Endothelial cell of umbilical vein (primary cell): ENCODE results near the gene AGBL4. TPM values are rescaled to one million over a fixed set of nuclear protein-coding genes. Genes with fewer than 3 reads are reported as not detected.

ENCODE experiments used
- BruUV-seq: library from RNA; stranded (reverse); fragments of 400-500 nt; replicated peaks from 2 replicates; lab custom pipeline; 2021; lab: Mats Ljungman, UMichigan
- CTCF ChIA-PET: fragments of 300-600, 350-600 bp; sonication (Branson Sonifier 250); formaldehyde crosslinking; loops from one replicate; lab custom pipeline; 2021; ENCODE audit warnings: antibody characterized with exemption, inconsistent platforms; lab: Charles Lee
- POLR2A ChIA-PET: fragments of 300-600, 350-600 bp; sonication (Branson Sonifier 250); formaldehyde crosslinking; loops from one replicate; lab custom pipeline; 2021; ENCODE audit warnings: antibody characterized with exemption, inconsistent platforms; lab: Charles Lee
- DNase-seq: peaks from one replicate; pipeline ENCODE4 v3.0.0-alpha.2; 2011; ENCODE audit warnings: low read depth, low spot score
- FAIRE-seq: peaks from 2 replicates; lab custom pipeline; 2011; peaks lifted over from hg19 to GRCh38; lab: Jason Lieb, UNC
- H2AFZ ChIP-seq: 2 replicates; pipeline ENCODE4 v1.6.0; 2012; ENCODE audit warnings: low read depth, low read length, control low read depth, inconsistent platforms
- H3K27ac ChIP-seq: 2 replicates; pipeline ENCODE4 v1.5.1; 2011; ENCODE audit warnings: low read depth, mild to moderate bottlenecking, control low read depth, low read length, moderate library complexity; ENCODE audit not compliant: insufficient read depth
- H3K27me3 ChIP-seq, 2 experiments: 2 replicates each; pipeline versions ENCODE4 v1.6.0 to v1.6.1; 2011; ENCODE audit warnings: low read length in 2 of 2, mixed read lengths in 1 of 2; ENCODE audit not compliant: control insufficient read depth in 2 of 2, insufficient read depth in 2 of 2
- H3K36me3 ChIP-seq, 2 experiments: 2 replicates in 1 of 2; 3 replicates in 1 of 2; pipeline ENCODE4 v1.5.1; 2011; ENCODE audit warnings: low read length in 2 of 2, mild to moderate bottlenecking in 1 of 2, moderate library complexity in 1 of 2; ENCODE audit not compliant: control insufficient read depth in 2 of 2, insufficient read depth in 2 of 2; ENCODE audit errors: extremely low read depth in 1 of 2
- H3K4me1 ChIP-seq: 3 replicates; pipeline ENCODE4 v1.5.1; 2011; ENCODE audit warnings: mild to moderate bottlenecking, low read length; ENCODE audit not compliant: control insufficient read depth, insufficient read depth; ENCODE audit errors: extremely low read depth
- H3K4me2 ChIP-seq: 2 replicates; pipeline ENCODE4 v1.6.1; 2011; ENCODE audit warnings: low read length, control low read depth, mixed read lengths; ENCODE audit not compliant: insufficient read depth
- H3K4me3 ChIP-seq, 3 experiments: fragments of 200-600 bp in 1 of 3; sonication (generic), shearing (Covaris generic) in 1 of 3; replicated peaks in 1 of 3; 2 replicates each; pipeline ENCODE4 v1.5.1; 2011 to 2016; ENCODE audit warnings: control low read depth in 3 of 3, low read length in 3 of 3, mild to moderate bottlenecking in 2 of 3, inconsistent platforms in 1 of 3, low read depth in 1 of 3, moderate library complexity in 1 of 3; ENCODE audit not compliant: insufficient read depth in 1 of 3
- H3K79me2 ChIP-seq: 2 replicates; pipeline ENCODE4 v1.6.0; 2012; ENCODE audit warnings: low read length, inconsistent platforms; ENCODE audit not compliant: control insufficient read depth, insufficient read depth
- H3K9ac ChIP-seq: replicated peaks from 2 replicates; pipeline ENCODE3; 2011; ENCODE audit warnings: low read length, control low read depth; ENCODE audit not compliant: insufficient read depth; ENCODE audit errors: extremely low read depth
- H3K9me1 ChIP-seq: replicated peaks from 3 replicates; pipeline ENCODE4 v1.6.0; 2011; ENCODE audit warnings: mild to moderate bottlenecking, low read length; ENCODE audit not compliant: control insufficient read depth, insufficient read depth; ENCODE audit errors: extremely low read depth
- H3K9me3 ChIP-seq: replicated peaks from 2 replicates; pipeline ENCODE4 v1.5.1; 2012; ENCODE audit warnings: low read length, inconsistent platforms; ENCODE audit not compliant: control insufficient read depth, insufficient read depth
- H4K20me1 ChIP-seq: replicated peaks from 2 replicates; pipeline ENCODE3; 2011; ENCODE audit warnings: mild to moderate bottlenecking, low read length; ENCODE audit not compliant: control insufficient read depth, insufficient read depth; ENCODE audit errors: extremely low read depth
- CTCF ChIP-seq, 2 donors: IDR thresholded peaks; 1 replicate in 1 of 2; 2 replicates in 1 of 2; pipeline ENCODE4 v1.5.1; 2011; ENCODE audit warnings: low read length in 2 of 2, mild to moderate bottlenecking in 2 of 2, moderate library complexity in 2 of 2, control low read depth in 1 of 2, inconsistent platforms in 1 of 2, low read depth in 1 of 2; ENCODE audit not compliant: insufficient read depth in 1 of 2; ENCODE audit errors: extremely low read depth in 1 of 2
- EZH2 ChIP-seq: IDR thresholded peaks from 2 replicates; pipeline ENCODE4 v1.6.1; 2012; ENCODE audit warnings: borderline replicate concordance, low read depth, mild to moderate bottlenecking, moderate library complexity, low read length, inconsistent platforms; ENCODE audit not compliant: severe bottlenecking
- FOS ChIP-seq: IDR thresholded peaks from 2 replicates; pipeline ENCODE4 v1.6.1; 2011; ENCODE audit warnings: mild to moderate bottlenecking, low read length, moderate library complexity, borderline replicate concordance; ENCODE audit not compliant: insufficient read depth
- GATA2 ChIP-seq: IDR thresholded peaks from 2 replicates; pipeline ENCODE4 v1.7.0; 2011; ENCODE audit warnings: low read depth, mild to moderate bottlenecking, moderate library complexity, mixed read lengths, low read length; ENCODE audit not compliant: insufficient read length, insufficient read depth
- JUN ChIP-seq: IDR thresholded peaks from 2 replicates; pipeline ENCODE4 v1.6.1; 2011; ENCODE audit warnings: borderline replicate concordance, low read depth; ENCODE audit not compliant: insufficient read length, insufficient read depth
- MYC ChIP-seq: IDR thresholded peaks from one replicate; pipeline ENCODE4 v1.6.1; 2011; ENCODE audit warnings: mild to moderate bottlenecking, low read depth, low read length
- POLR2A ChIP-seq: IDR thresholded peaks from 2 replicates; pipeline ENCODE4 v1.6.1; 2012; ENCODE audit warnings: low read depth, mild to moderate bottlenecking, control low read depth, low read length
- POLR2AphosphoS5 ChIP-seq: IDR thresholded peaks from 2 replicates; pipeline ENCODE4 v1.6.1; 2012; ENCODE audit warnings: low read depth, mild to moderate bottlenecking, control low read depth, low read length, moderate library complexity; ENCODE audit not compliant: insufficient read depth
- dilution Hi-C: fragments of 300-500 bp; cut with MboI; formaldehyde crosslinking; loops from one replicate; pipeline ENCODE4 v1.15.0; 2019; ENCODE audit warnings: low sequenced_read_pairs; ENCODE audit not compliant: extremely low pct_ligation_motif_present
- intact Hi-C: fragments of 100-400 bp; cut with micrococcal nuclease; formaldehyde crosslinking; loops from one replicate; pipeline ENCODE4 v1.10.0; 2022
- polyA plus RNA-seq, 4 experiments: library from polyadenylated mRNA; depleted of rRNA in 3 of 4; stranded (reverse) in 3 of 4; unstranded in 1 of 4; fragments of >200 nt; gene quantifications; 2 replicates each; pipeline versions ENCODE4 v1.2.1 to v1.2.3, GENCODE V29; 2011 to 2012; ENCODE audit warnings: missing spikeins in 1 of 4
- total RNA-seq: library from RNA; stranded (reverse); gene quantifications from 2 replicates; pipeline ENCODE4 v1.2.3, GENCODE V29; 2021
- TF ChIP-seq, protein P1 (sequence below): IDR thresholded peaks from 2 replicates; pipeline ENCODE4 v1.6.1; 2011; ENCODE audit not compliant: insufficient read depth, insufficient read length

Gene AGBL4
- total and polyA plus RNA-seq, 2 donors (not counting 3 experiments of a cell fraction or from before 2014, with no cell fraction given) = not detected

DNA sequence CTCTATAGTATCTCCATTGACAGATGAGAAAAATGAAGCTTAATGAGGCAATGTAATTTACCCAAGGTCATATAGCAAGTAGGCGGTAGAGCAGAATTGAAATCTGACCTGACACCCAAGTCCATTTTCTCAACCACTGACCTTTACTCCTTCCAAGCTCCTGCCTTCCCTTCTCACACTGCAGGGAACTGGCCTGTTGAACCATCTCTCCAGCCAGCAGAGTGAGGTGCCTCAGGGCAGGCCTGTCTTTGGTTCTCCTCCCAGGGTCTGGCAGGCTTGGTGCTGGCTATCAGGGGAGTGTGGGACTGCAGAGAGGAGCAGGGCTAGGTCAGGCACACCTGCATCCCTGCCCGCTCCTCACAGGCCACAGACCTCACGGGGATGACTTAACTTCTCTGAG, 1373.9 kb downstream of the AGBL4 start:
- ChIA-PET POLR2A (no interaction called here), CTCF (no interaction called here)
- intact Hi-C loops (no loop called here), dilution Hi-C loops (no loop called here)
- no peak for TF ChIP-seq CTCF (IDR thresholded peaks at IDR 0.05; ENCODE audit: extremely low read depth in 1 of 2, insufficient read depth in 1 of 2, low read depth in 1 of 2, low read length in 2 of 2)
- TF ChIP-seq, protein P1, sequence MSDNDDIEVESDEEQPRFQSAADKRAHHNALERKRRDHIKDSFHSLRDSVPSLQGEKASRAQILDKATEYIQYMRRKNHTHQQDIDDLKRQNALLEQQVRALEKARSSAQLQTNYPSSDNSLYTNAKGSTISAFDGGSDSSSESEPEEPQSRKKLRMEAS = no peak
- no peak for TF ChIP-seq MYC
- no peak for TF ChIP-seq JUN
- TF ChIP-seq POLR2AphosphoS5 = no peak
- TF ChIP-seq EZH2 = no peak
- no peak for TF ChIP-seq FOS
- no peak for TF ChIP-seq GATA2
- TF ChIP-seq POLR2A = no peak
- no peaks in the 10 kb centered on the region for H3K4me1 ChIP-seq
- no peak overlapping the region for H3K4me3 ChIP-seq
- H2AFZ ChIP-seq = no peak overlapping the region
- DNase-seq (no peak), FAIRE-seq (no peak)
- no peaks in the 10 kb centered on the region for H4K20me1 ChIP-seq
- H3K9me1 ChIP-seq = no peaks in the 10 kb centered on the region
- H3K9me3 ChIP-seq = no peaks in the 10 kb centered on the region
- BruUV-seq = no TSS peak
- no peaks in the 10 kb centered on the region for H3K79me2 ChIP-seq
- no peaks in the 10 kb centered on the region for H3K27me3 ChIP-seq
- H3K4me2 ChIP-seq = no peak overlapping the region
- no peak overlapping the region for H3K27ac ChIP-seq
- H3K36me3 ChIP-seq = no peaks in the 10 kb centered on the region
- H3K9ac ChIP-seq = no peak overlapping the region
